ENCODE results near the gene PPM1A.

DNA sequence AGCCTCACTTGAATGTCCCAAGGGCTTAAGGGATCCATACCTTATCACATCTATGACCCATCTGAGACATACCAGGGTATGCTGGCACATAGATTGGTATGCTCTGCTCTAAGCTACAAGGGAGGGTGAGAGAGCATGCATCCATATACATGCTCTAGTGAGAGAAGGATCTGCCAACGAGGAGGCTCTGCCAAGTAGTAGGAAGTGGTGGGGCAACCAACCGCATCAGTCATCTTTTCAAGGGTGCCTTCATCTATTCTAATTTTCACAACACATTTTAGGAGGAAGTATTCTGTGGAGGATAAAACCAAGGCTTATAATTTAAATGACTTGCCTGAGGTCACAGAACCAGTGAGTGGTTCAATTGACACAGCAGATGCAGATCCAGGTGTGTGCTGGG is 6.6 kb upstream of the PPM1A start:
- TF ChIP-seq EZH2phosphoT487 (IDR thresholded peaks at IDR 0.05; ENCODE audit: borderline replicate concordance, low read length): no peak
- TF ChIP-seq, protein P1, sequence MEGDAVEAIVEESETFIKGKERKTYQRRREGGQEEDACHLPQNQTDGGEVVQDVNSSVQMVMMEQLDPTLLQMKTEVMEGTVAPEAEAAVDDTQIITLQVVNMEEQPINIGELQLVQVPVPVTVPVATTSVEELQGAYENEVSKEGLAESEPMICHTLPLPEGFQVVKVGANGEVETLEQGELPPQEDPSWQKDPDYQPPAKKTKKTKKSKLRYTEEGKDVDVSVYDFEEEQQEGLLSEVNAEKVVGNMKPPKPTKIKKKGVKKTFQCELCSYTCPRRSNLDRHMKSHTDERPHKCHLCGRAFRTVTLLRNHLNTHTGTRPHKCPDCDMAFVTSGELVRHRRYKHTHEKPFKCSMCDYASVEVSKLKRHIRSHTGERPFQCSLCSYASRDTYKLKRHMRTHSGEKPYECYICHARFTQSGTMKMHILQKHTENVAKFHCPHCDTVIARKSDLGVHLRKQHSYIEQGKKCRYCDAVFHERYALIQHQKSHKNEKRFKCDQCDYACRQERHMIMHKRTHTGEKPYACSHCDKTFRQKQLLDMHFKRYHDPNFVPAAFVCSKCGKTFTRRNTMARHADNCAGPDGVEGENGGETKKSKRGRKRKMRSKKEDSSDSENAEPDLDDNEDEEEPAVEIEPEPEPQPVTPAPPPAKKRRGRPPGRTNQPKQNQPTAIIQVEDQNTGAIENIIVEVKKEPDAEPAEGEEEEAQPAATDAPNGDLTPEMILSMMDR (conservative IDR thresholded peaks at IDR 0.05; ENCODE audit: low read depth, low read length): no peak

Data from PC-3 (cell line).